CD4-positive, alpha-beta T cell treated with Interleukin-17A for 1 hour (primary cell): Measurements from ENCODE around the gene BEAN1.

Source experiments
- DNase-seq: peaks from one replicate; pipeline ENCODE4 v3.0.0-alpha.2; 2020

BEAN1 gene

GRCh38 chr16:66397736-66398433 is 29.2 kb upstream of the BEAN1 start:
- no peak for DNase-seq

GRCh38 chr16:66399031-66399430 is 28.1 kb upstream of the BEAN1 start:
- DNase-seq: no peak

- no peak for DNase-seq
Measured at GRCh38 chr16:66399930-66400329, 27.2 kb upstream of the BEAN1 start.

GRCh38 chr16:66400503-66401380 is 26.4 kb upstream of the BEAN1 start:
- DNase-seq: no peak

GRCh38 chr16:66401610-66402009 is 25.5 kb upstream of the BEAN1 start:
- no peak for DNase-seq

GRCh38 chr16:66402166-66402565 is 24.9 kb upstream of the BEAN1 start:
- no peak for DNase-seq

- no peak for DNase-seq
Measured at GRCh38 chr16:66402591-66403230, 24.4 kb upstream of the BEAN1 start.

GRCh38 chr16:66403531-66404145 is 23.5 kb upstream of the BEAN1 start:
- DNase-seq: no peak

- no peak for DNase-seq
Measured at GRCh38 chr16:66405057-66405783, 21.9 kb upstream of the BEAN1 start.

GRCh38 chr16:66406534-66407221 is 20.4 kb upstream of the BEAN1 start:
- DNase-seq: peak; percentile 87

- DNase-seq: peak; percentile 58
Measured at GRCh38 chr16:66408163-66409048, 18.7 kb upstream of the BEAN1 start.

- DNase-seq: no peak
Measured at GRCh38 chr16:66409156-66409555, 17.9 kb upstream of the BEAN1 start.

GRCh38 chr16:66412182-66412581 is 14.9 kb upstream of the BEAN1 start:
- DNase-seq: no peak

- DNase-seq: no peak
Measured at GRCh38 chr16:66414891-66415290, 12.2 kb upstream of the BEAN1 start.

- DNase-seq: no peak
Measured at GRCh38 chr16:66416136-66416535, 11.0 kb upstream of the BEAN1 start.

GRCh38 chr16:66416939-66417700 is 10.0 kb upstream of the BEAN1 start:
- DNase-seq: no peak

GRCh38 chr16:66418165-66418962 is 8.7 kb upstream of the BEAN1 start:
- no peak for DNase-seq

- DNase-seq: no peak
Measured at GRCh38 chr16:66419527-66419926, 7.6 kb upstream of the BEAN1 start.

GRCh38 chr16:66420396-66420795 is 6.7 kb upstream of the BEAN1 start:
- no peak for DNase-seq
